ENCODE data around the gene TXNIP.

DNA sequence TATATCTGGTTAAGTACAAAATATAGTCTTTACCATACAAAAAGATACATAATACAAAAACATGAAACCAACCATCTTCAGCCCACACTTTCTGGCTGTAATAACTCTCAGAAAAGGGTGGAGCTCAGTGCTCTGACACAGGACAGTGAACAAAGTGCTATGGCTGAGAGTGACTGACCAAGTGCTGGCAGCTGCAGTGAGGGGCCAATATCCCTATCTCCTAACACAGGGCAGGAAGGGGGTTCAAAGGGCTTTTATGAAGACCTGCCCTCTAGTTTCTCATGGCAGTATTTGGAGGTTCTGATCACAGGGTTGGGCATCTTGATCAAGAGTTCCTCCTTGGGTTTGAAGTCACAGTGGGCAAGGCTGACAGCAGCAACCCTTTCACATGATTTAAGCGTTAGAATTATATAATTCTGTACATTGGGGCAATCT lies 3.9 kb downstream of the TXNIP start:
- peak; percentile 72 for TF ChIP-seq POLR2A (IDR thresholded peaks at IDR 0.05; ENCODE audit: low read depth, low read length)
- no peak for TF ChIP-seq POU2F2 (IDR thresholded peaks at IDR 0.05; ENCODE audit: low read depth, low read length)
- TF ChIP-seq POLR2AphosphoS5 (IDR thresholded peaks at IDR 0.05; ENCODE audit: low read depth, low read length): peak; percentile 57
